ENCODE measurements around the gene AGXT2. TPM values are rescaled to one million over a fixed set of nuclear protein-coding genes. Genes with fewer than 3 reads are reported as not detected.

AGXT2 gene
- total and polyA plus RNA-seq, 2 of the 13 experiments (the other 11 are each of a cell fraction or from before 2014, with no cell fraction given) = 0.04 to 0.13 TPM

DNA sequence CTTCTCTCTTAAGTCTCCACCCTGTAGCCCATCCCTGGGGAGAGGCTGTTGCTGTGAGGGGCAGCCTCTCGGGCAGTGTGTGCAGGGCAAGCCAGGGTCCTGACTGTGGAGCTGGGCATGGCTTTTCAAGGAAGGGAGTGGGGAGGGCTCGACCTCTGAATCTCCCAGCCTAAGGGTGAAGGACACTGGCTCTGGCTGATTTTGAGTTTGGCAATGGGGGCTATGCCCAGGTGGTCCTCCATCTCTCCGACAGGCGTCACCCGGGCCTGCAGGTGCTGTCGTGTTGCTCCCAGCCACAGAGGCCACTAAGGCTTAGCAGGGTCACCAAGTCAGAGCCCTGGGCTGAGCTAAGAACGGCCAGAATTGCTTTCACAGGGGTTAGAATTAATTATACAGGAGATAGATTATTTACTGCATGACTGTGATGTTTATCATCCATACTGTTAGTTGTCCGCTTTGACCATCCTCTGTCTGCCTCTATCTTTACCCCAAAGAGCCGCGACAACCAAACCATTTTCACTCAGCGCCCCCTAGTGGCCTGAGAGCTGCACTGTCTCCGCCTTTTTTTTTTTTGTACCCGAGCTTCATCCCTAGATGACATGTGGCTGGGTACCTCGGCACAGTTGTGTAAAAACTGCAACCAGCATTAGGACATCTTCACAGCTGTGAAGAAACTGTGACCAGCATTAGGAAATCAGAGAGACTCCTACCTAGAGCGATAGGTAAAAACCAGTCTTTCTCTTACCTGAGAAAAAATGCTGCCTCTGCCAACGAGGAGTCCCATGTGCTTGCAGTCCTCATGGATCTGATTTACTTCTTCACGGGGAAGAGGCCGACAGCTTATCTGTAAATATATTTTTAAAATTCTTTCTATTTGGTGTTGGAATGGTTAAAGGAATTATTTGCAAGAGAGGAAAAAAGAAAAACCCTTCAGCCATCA is 44.5 kb downstream of the AGXT2 start (continued):
- TF ChIP-seq, protein P1, sequence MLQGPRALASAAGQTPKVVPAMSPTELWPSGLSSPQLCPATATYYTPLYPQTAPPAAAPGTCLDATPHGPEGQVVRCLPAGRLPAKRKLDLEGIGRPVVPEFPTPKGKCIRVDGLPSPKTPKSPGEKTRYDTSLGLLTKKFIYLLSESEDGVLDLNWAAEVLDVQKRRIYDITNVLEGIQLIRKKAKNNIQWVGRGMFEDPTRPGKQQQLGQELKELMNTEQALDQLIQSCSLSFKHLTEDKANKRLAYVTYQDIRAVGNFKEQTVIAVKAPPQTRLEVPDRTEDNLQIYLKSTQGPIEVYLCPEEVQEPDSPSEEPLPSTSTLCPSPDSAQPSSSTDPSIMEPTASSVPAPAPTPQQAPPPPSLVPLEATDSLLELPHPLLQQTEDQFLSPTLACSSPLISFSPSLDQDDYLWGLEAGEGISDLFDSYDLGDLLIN (CRISPR knock-in tag; IDR thresholded peaks at IDR 0.05; ENCODE audit: borderline replicate concordance) = no peak
- TF ChIP-seq, protein P2, sequence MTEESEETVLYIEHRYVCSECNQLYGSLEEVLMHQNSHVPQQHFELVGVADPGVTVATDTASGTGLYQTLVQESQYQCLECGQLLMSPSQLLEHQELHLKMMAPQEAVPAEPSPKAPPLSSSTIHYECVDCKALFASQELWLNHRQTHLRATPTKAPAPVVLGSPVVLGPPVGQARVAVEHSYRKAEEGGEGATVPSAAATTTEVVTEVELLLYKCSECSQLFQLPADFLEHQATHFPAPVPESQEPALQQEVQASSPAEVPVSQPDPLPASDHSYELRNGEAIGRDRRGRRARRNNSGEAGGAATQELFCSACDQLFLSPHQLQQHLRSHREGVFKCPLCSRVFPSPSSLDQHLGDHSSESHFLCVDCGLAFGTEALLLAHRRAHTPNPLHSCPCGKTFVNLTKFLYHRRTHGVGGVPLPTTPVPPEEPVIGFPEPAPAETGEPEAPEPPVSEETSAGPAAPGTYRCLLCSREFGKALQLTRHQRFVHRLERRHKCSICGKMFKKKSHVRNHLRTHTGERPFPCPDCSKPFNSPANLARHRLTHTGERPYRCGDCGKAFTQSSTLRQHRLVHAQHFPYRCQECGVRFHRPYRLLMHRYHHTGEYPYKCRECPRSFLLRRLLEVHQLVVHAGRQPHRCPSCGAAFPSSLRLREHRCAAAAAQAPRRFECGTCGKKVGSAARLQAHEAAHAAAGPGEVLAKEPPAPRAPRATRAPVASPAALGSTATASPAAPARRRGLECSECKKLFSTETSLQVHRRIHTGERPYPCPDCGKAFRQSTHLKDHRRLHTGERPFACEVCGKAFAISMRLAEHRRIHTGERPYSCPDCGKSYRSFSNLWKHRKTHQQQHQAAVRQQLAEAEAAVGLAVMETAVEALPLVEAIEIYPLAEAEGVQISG (CRISPR knock-in tag; IDR thresholded peaks at IDR 0.05) = peak; percentile 26; the same call in 1 of the 2 replicates
- no peak for TF ChIP-seq ESRRA (CRISPR knock-in tag; IDR thresholded peaks at IDR 0.05; ENCODE audit: low read depth)
- TF ChIP-seq, protein P3, sequence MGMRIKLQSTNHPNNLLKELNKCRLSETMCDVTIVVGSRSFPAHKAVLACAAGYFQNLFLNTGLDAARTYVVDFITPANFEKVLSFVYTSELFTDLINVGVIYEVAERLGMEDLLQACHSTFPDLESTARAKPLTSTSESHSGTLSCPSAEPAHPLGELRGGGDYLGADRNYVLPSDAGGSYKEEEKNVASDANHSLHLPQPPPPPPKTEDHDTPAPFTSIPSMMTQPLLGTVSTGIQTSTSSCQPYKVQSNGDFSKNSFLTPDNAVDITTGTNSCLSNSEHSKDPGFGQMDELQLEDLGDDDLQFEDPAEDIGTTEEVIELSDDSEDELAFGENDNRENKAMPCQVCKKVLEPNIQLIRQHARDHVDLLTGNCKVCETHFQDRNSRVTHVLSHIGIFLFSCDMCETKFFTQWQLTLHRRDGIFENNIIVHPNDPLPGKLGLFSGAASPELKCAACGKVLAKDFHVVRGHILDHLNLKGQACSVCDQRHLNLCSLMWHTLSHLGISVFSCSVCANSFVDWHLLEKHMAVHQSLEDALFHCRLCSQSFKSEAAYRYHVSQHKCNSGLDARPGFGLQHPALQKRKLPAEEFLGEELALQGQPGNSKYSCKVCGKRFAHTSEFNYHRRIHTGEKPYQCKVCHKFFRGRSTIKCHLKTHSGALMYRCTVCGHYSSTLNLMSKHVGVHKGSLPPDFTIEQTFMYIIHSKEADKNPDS (CRISPR knock-in tag; IDR thresholded peaks at IDR 0.05) = no peak
